ENCODE results near the gene ARID5B. TPM values are rescaled to one million over a fixed set of nuclear protein-coding genes. Genes with fewer than 3 reads are reported as not detected.
A peak's percentile ranks its signal among the peaks of the same experiment; 100 is the strongest.

Gene ARID5B
- polyA plus RNA-seq, 1 of the 3 experiments (the other 2 are of a cell fraction) = 10.9 TPM

DNA sequence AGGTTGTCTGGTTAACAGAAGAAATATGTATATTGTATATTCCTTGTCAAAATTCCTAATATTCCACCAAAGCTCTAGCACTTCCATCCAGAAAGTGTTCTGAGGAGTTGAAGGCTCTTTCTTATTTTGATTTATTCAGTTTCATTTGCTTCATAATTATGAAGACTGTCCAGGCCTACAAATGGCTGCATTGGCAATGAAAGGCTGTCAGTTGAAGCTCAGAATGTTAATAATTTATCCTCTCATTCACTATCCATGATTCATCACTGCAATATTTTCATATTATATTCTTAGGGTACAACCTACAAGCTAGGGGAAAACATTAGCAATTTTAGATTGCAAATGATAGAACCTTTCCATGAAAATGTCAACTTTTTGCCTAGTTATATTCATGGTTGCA is 57.3 kb downstream of the ARID5B start (continued):
- no peak for TF ChIP-seq ELF1 (IDR thresholded peaks at IDR 0.05)
- no peak for TF ChIP-seq YY1 (IDR thresholded peaks at IDR 0.05; ENCODE audit: low read depth)
- TF ChIP-seq, protein P1, sequence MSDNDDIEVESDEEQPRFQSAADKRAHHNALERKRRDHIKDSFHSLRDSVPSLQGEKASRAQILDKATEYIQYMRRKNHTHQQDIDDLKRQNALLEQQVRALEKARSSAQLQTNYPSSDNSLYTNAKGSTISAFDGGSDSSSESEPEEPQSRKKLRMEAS (IDR thresholded peaks at IDR 0.05; ENCODE audit: low read depth) = no peak
- no peak for TF ChIP-seq TAF1 (IDR thresholded peaks at IDR 0.05; ENCODE audit: borderline replicate concordance, low read depth, low read length)
- TF ChIP-seq, protein P2, sequence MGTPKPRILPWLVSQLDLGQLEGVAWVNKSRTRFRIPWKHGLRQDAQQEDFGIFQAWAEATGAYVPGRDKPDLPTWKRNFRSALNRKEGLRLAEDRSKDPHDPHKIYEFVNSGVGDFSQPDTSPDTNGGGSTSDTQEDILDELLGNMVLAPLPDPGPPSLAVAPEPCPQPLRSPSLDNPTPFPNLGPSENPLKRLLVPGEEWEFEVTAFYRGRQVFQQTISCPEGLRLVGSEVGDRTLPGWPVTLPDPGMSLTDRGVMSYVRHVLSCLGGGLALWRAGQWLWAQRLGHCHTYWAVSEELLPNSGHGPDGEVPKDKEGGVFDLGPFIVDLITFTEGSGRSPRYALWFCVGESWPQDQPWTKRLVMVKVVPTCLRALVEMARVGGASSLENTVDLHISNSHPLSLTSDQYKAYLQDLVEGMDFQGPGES (IDR thresholded peaks at IDR 0.05; ENCODE audit: low read depth, low read length) = no peak
- peak; percentile 88 for TF ChIP-seq PBX3 (IDR thresholded peaks at IDR 0.05)
- TF ChIP-seq FOXJ3 (CRISPR knock-in tag; IDR thresholded peaks at IDR 0.05) = no peak
- TF ChIP-seq CHD2 (IDR thresholded peaks at IDR 0.05; ENCODE audit: low read length, partially characterized antibody) = no peak
- TF ChIP-seq, protein P3, sequence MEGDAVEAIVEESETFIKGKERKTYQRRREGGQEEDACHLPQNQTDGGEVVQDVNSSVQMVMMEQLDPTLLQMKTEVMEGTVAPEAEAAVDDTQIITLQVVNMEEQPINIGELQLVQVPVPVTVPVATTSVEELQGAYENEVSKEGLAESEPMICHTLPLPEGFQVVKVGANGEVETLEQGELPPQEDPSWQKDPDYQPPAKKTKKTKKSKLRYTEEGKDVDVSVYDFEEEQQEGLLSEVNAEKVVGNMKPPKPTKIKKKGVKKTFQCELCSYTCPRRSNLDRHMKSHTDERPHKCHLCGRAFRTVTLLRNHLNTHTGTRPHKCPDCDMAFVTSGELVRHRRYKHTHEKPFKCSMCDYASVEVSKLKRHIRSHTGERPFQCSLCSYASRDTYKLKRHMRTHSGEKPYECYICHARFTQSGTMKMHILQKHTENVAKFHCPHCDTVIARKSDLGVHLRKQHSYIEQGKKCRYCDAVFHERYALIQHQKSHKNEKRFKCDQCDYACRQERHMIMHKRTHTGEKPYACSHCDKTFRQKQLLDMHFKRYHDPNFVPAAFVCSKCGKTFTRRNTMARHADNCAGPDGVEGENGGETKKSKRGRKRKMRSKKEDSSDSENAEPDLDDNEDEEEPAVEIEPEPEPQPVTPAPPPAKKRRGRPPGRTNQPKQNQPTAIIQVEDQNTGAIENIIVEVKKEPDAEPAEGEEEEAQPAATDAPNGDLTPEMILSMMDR (IDR thresholded peaks at IDR 0.05) = no peak
- peak; percentile 82 for TF ChIP-seq TCF12 (IDR thresholded peaks at IDR 0.05)
- no peak; the same call in 1 of the 2 replicates for TF ChIP-seq TEAD4 (IDR thresholded peaks at IDR 0.05; ENCODE audit: borderline replicate concordance, insufficient read depth)
- TF ChIP-seq, protein P4, sequence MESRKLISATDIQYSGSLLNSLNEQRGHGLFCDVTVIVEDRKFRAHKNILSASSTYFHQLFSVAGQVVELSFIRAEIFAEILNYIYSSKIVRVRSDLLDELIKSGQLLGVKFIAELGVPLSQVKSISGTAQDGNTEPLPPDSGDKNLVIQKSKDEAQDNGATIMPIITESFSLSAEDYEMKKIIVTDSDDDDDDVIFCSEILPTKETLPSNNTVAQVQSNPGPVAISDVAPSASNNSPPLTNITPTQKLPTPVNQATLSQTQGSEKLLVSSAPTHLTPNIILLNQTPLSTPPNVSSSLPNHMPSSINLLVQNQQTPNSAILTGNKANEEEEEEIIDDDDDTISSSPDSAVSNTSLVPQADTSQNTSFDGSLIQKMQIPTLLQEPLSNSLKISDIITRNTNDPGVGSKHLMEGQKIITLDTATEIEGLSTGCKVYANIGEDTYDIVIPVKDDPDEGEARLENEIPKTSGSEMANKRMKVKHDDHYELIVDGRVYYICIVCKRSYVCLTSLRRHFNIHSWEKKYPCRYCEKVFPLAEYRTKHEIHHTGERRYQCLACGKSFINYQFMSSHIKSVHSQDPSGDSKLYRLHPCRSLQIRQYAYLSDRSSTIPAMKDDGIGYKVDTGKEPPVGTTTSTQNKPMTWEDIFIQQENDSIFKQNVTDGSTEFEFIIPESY (IDR thresholded peaks at IDR 0.05; ENCODE audit: borderline replicate concordance, low read depth) = no peak
- peak; percentile 59 for TF ChIP-seq JUND (IDR thresholded peaks at IDR 0.05)
- TF ChIP-seq RAD21 (IDR thresholded peaks at IDR 0.05; ENCODE audit: low read length) = no peak
- no peak for TF ChIP-seq NFIC (IDR thresholded peaks at IDR 0.05; ENCODE audit: borderline replicate concordance)
- no peak for TF ChIP-seq RXRA (IDR thresholded peaks at IDR 0.05; ENCODE audit: borderline replicate concordance, low read depth)
- 0 out of 2 replicates have a peak, but pooled peaks have one; percentile 32 for TF ChIP-seq POLR2AphosphoS5 (IDR thresholded peaks at IDR 0.05; ENCODE audit: low read depth, low read length)
- peak; percentile 47 for TF ChIP-seq FOSL2 (IDR thresholded peaks at IDR 0.05; ENCODE audit: borderline replicate concordance, low read depth)
- no peak for TF ChIP-seq MEF2A (IDR thresholded peaks at IDR 0.05; ENCODE audit: borderline replicate concordance, low read depth)
- no peak for TF ChIP-seq SMC3 (IDR thresholded peaks at IDR 0.05; ENCODE audit: low read depth, low read length)
